Measurements from ENCODE around the gene PCDHB14. TPM values are rescaled to one million over a fixed set of nuclear protein-coding genes. Genes with fewer than 3 reads are reported as not detected.
"Not testable (repeated sequence)": the region's sequence is repeated elsewhere in the genome, so short reads cannot be mapped to it uniquely, and the experiment has no call there.

The PCDHB14 gene
- total RNA-seq, 2 donors from 2014 or later = 3.4 to 7.3 TPM

DNA sequence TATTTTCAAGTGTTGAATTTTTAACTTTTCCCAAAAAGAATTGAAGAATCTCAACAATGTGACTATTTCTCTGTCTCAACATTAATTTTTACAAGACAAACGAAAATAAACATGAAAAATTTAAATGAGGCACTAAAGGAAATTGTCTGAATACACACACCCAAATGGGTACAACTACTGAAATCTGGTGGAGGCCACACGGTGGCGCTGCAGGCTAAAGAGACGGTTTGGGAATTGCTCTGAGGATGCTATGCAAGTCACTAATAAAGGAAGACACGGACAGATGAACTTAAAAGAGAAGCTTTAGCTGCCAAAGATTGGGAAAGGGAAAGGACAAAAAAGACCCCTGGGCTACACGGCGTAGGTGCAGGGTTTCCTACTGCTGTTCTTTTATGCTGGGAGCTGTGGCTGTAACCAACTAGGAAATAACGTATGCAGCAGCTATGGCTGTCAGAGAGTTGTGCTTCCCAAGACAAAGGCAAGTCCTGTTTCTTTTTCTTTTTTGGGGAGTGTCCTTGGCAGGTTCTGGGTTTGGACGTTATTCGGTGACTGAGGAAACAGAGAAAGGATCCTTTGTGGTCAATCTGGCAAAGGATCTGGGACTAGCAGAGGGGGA is 30.9 kb upstream of the PCDHB14 start, which contains the start of gene PCDHB10:
Gene PCDHB10, plus strand, starts transcription at position 244 of the 616 bp plus-strand sequence. Its CDS starts 200 bp downstream, at position 444.
- Histone ChIP-seq H3K27me3 (no peaks in the 10 kb centered on the region), H3K9me3 (peaks cover 0 to 21% (median 0%) of the 10 kb centered on the region in 3 donors)
- no peak for TF ChIP-seq POLR2A (IDR thresholded peaks at IDR 0.05)
- TF ChIP-seq, protein P1, sequence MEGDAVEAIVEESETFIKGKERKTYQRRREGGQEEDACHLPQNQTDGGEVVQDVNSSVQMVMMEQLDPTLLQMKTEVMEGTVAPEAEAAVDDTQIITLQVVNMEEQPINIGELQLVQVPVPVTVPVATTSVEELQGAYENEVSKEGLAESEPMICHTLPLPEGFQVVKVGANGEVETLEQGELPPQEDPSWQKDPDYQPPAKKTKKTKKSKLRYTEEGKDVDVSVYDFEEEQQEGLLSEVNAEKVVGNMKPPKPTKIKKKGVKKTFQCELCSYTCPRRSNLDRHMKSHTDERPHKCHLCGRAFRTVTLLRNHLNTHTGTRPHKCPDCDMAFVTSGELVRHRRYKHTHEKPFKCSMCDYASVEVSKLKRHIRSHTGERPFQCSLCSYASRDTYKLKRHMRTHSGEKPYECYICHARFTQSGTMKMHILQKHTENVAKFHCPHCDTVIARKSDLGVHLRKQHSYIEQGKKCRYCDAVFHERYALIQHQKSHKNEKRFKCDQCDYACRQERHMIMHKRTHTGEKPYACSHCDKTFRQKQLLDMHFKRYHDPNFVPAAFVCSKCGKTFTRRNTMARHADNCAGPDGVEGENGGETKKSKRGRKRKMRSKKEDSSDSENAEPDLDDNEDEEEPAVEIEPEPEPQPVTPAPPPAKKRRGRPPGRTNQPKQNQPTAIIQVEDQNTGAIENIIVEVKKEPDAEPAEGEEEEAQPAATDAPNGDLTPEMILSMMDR (IDR thresholded peaks at IDR 0.05) = peak in 5 of 7 experiments; percentile 9 to 25 (median 23)

DNA sequence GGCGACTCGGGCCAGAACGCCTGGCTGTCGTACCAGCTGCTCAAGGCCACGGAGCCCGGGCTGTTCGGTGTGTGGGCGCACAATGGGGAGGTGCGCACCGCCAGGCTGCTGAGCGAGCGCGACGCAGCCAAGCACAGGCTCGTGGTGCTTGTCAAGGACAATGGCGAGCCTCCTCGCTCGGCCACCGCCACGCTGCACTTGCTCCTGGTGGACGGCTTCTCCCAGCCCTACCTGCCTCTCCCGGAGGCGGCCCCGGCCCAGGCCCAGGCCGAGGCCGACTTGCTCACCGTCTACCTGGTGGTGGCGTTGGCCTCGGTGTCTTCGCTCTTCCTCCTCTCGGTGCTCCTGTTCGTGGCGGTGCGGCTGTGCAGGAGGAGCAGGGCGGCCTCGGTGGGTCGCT is 28.8 kb upstream of the PCDHB14 start:
- WGBS, 2 donors = 20% methylated on average over 21 of the region's 37 CpGs; no CpG with 5 or more reads in 1 of the 2 donors
- peaks cover 0 to 28% (median 0%) of the 10 kb centered on the region in 3 donors for H3K9me3 ChIP-seq
- DNase-seq; H3K27ac ChIP-seq; ATAC-seq; H3K36me3 ChIP-seq (replicated peaks in 1 of 2; ENCODE audit: insufficient read depth in 1 of 2, low read depth in 2 of 2); intact Hi-C loops (cut with DNase I); H3K27me3 ChIP-seq; H3K4me1 ChIP-seq; H3K4me3 ChIP-seq: not testable (repeated sequence)

More for the DNA sequence above, 30.9 kb upstream of the PCDHB14 start, which contains the start of gene PCDHB10:
- no peak for ATAC-seq
- peak in 3 of 4 donors; percentile 20 to 40 (median 26) for DNase-seq
- WGBS, 2 donors = 5 to 6% methylated on average over 8 to 10 of the region's 10 CpGs
- H3K4me3 ChIP-seq = no peak within 1 kb of the TSS
- no peak within 1 kb of the TSS for H3K27ac ChIP-seq
- H3K36me3 ChIP-seq (replicated peaks in 1 of 2; ENCODE audit: insufficient read depth in 1 of 2, low read depth in 2 of 2) = no peaks in the 10 kb centered on the region
- H3K4me1 ChIP-seq = no peaks in the 10 kb centered on the region
- intact Hi-C loops (cut with DNase I) = no loop called here

DNA sequence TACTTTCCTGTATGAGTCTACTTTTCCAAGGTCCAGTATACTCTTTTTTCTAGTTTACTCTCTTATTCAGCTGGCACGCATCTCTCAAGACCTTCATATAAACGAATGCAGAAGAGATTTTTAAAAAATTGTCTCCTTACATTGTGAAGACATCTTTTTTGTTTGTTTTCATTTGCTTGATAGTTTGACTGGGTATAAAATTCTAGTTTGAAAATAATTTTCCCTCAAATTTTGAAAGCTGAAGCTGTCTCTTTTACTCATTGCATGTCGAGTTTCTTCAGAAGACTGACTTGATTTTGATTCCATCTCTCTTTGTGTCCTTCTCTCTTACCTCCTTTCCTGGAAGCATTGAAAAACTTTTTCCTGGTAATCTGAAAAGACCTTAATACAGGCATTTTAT is 26.8 kb upstream of the PCDHB14 start:
- no peak for ATAC-seq
- intact Hi-C loops (cut with DNase I) = no loop called here
- Histone ChIP-seq H3K27me3 (no peaks in the 10 kb centered on the region), H3K9me3 (peaks cover 0 to 28% (median 0%) of the 10 kb centered on the region in 3 donors), H3K36me3 (replicated peaks in 1 of 2; ENCODE audit: insufficient read depth in 1 of 2, low read depth in 2 of 2) (no peaks in the 10 kb centered on the region), H3K4me3 (no peak overlapping the region), H3K4me1 (no peaks in the 10 kb centered on the region), H3K27ac (no peak overlapping the region)
- no peak for DNase-seq
- TF ChIP-seq, protein P1 (IDR thresholded peaks at IDR 0.05) = no peak
- no peak for TF ChIP-seq POLR2A (IDR thresholded peaks at IDR 0.05)
- WGBS, 2 donors = 36 to 47% methylated on average over 3 of the region's 3 CpGs

DNA sequence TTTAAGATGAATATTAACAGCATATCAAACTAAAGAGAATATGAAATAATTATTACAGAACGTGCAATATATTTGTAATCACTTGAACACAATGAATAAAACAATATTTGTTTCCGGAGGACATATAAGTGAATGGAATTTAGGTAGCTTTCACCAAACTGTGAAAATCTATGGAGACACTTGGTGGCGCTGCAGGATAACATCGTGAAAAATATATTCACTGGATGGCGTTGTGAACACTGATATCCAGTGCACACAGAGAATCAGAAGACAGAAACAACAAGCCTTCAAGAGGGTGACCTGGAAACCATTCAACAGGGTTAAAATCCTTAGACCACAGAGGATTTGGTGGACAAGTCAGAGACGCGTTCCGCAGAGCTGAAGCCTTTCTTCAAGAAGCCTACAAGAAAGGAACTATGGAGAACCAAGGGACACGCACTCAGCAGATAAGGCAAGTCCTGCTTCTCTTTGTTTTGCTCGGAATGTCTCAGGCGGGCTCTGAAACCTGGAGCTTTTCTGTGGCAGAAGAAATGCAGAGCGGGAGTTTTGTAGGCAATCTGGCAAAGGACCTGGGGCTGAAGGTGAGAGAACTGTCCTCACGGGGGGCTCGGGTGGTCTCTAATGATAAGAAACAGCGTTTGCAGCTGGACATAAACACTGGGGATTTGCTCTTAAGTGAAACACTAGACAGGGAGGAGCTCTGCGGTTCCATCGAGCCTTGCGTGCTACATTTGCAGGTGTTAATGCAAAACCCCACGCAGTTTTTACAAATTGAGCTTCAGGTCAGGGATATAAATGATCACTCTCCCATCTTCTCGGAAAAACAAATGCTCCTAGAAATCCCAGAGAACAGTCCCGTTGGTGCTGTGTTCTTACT is 23.5 kb upstream of the PCDHB14 start, which contains the start of gene PCDHB11:
Gene PCDHB11, plus strand, starts transcription at position 269 of the 877 bp plus-strand sequence. Its CDS starts 148 bp downstream, at position 417.
- Histone ChIP-seq H3K4me1 (no peaks in the 10 kb centered on the region), H3K27me3 (no peaks in the 10 kb centered on the region), H3K9me3 (peaks cover 0 to 24% (median 0%) of the 10 kb centered on the region in 3 donors), H3K4me3 (peak within 1 kb of the TSS in 1 of 2 donors; percentile 15), H3K36me3 (replicated peaks in 1 of 2; ENCODE audit: insufficient read depth in 1 of 2, low read depth in 2 of 2) (no peaks in the 10 kb centered on the region), H3K27ac (peak within 1 kb of the TSS in 1 of 4 donors; percentile 47)
- 19 to 44% methylated on average over 21 of the region's 21 CpGs for WGBS, 2 donors
- TF ChIP-seq, protein P1 (IDR thresholded peaks at IDR 0.05) = peak in 5 of 7 experiments; percentile 35 to 54 (median 50)
- TF ChIP-seq POLR2A (IDR thresholded peaks at IDR 0.05) = peak in 2 of 3 donors; percentile 17 to 32
- DNase-seq = peak; percentile 35 to 52 (median 43)
- peak; percentile 30 for ATAC-seq
- intact Hi-C loops (cut with DNase I) = no loop called here

DNA sequence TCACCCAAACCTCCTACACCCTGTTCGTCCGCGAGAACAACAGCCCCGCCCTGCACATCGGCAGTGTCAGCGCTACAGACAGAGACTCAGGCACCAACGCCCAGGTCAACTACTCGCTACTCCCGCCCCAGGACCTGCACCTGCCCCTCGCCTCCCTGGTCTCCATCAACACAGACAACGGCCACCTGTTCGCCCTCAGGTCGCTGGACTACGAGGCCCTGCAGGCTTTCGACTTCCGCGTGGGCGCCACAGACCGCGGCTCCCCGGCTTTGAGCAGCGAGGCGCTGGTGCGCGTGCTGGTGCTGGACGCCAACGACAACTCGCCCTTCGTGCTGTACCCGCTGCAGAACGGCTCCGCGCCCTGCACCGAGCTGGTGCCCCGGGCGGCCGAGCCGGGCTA is 22.0 kb upstream of the PCDHB14 start:
- ATAC-seq; H3K36me3 ChIP-seq (replicated peaks in 1 of 2; ENCODE audit: insufficient read depth in 1 of 2, low read depth in 2 of 2); H3K4me1 ChIP-seq; H3K27me3 ChIP-seq; H3K27ac ChIP-seq; DNase-seq; intact Hi-C loops (cut with DNase I); H3K4me3 ChIP-seq: not testable (repeated sequence)
- H3K9me3 ChIP-seq = peaks cover 0 to 22% (median 0%) of the 10 kb centered on the region in 3 donors
- WGBS, 2 donors = 32 to 40% methylated on average over 15 to 20 of the region's 38 CpGs

DNA sequence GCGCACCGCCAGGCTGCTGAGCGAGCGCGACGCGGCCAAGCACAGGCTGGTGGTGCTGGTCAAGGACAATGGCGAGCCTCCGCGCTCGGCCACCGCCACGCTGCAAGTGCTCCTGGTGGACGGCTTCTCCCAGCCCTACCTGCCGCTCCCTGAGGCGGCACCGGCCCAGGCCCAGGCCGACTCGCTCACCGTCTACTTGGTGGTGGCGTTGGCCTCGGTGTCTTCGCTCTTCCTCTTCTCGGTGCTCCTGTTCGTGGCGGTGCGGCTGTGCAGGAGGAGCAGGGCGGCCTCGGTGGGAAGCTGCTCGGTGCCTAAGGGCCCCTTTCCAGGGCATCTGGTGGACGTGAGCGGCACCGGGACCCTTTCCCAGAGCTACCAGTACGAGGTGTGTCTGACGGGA is 21.5 kb upstream of the PCDHB14 start:
- H3K9me3 ChIP-seq = peaks cover 0 to 16% (median 0%) of the 10 kb centered on the region in 3 donors
- intact Hi-C loops (cut with DNase I); ATAC-seq; H3K27me3 ChIP-seq; H3K4me3 ChIP-seq; H3K4me1 ChIP-seq; H3K27ac ChIP-seq; DNase-seq; H3K36me3 ChIP-seq (replicated peaks in 1 of 2; ENCODE audit: insufficient read depth in 1 of 2, low read depth in 2 of 2): not testable (repeated sequence)
- WGBS, 2 donors = 24 to 52% methylated on average over 8 to 29 of the region's 35 CpGs
